WTC11 (cell line): Measurements from ENCODE around the gene NDUFS7.

ENCODE experiments used
- ATF3 ChIP-seq: sonication (generic); formaldehyde crosslinking; conservative IDR thresholded peaks from 2 replicates; pipeline ENCODE4 v1.8.1; 2022; ENCODE audit warnings: mild to moderate bottlenecking, missing genetic modification reagents
- FOXP1 ChIP-seq: sonication (generic); formaldehyde crosslinking; IDR thresholded peaks from 2 replicates; pipeline ENCODE4 v1.8.0; 2022; ENCODE audit warnings: missing genetic modification reagents, mild to moderate bottlenecking, moderate library complexity, borderline replicate concordance
- JUN ChIP-seq: sonication (generic); formaldehyde crosslinking; IDR thresholded peaks from 2 replicates; pipeline ENCODE4 v1.8.0; 2023; ENCODE audit warnings: mild to moderate bottlenecking, missing genetic modification reagents
- USF1 ChIP-seq: sonication (generic); formaldehyde crosslinking; IDR thresholded peaks from 2 replicates; pipeline ENCODE4 v1.8.0; 2022; ENCODE audit warnings: mild to moderate bottlenecking, missing genetic modification reagents
- TF ChIP-seq, protein P1 (sequence below): fragments of 200-600 bp; IDR thresholded peaks from 2 replicates; pipeline ENCODE4 v1.8.0; 2022; ENCODE audit warnings: antibody characterized with exemption
- TF ChIP-seq, protein P2 (sequence below): sonication (generic); formaldehyde crosslinking; IDR thresholded peaks from 2 replicates; pipeline ENCODE4 v1.8.1; 2022; ENCODE audit warnings: low read depth, missing genetic modification reagents, borderline replicate concordance
- TF ChIP-seq, protein P3 (sequence below): sonication (generic); formaldehyde crosslinking; IDR thresholded peaks from 2 replicates; pipeline ENCODE4 v1.8.0; 2022; ENCODE audit warnings: mild to moderate bottlenecking, missing genetic modification reagents
- TF ChIP-seq, protein P4 (sequence below): sonication (generic); formaldehyde crosslinking; IDR thresholded peaks from 2 replicates; pipeline ENCODE4 v1.8.0; 2023; ENCODE audit warnings: missing genetic modification reagents, mild to moderate bottlenecking, borderline replicate concordance

DNA sequence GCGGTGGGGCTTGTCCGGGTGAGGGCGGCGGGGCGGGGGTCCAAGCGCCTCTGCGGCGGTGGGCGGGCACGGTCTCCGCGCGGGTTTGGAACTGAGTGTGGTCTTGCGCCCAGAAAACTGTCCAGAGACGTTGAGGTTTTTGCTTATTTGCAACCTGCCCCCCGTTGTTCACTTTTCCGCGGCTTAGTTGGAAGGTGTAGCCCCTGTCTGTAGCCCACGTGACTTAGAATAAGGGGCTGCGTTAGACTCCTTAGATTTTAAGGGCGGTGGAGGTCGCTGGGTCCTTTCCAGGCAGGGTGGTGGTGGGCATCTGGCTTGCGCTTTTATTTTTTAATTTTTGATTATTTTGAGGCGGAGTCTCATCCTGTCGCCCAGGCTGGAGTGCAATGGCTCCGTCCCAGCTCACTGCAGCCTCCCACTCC is 55.2 kb downstream of the NDUFS7 start:
- TF ChIP-seq, protein P1, sequence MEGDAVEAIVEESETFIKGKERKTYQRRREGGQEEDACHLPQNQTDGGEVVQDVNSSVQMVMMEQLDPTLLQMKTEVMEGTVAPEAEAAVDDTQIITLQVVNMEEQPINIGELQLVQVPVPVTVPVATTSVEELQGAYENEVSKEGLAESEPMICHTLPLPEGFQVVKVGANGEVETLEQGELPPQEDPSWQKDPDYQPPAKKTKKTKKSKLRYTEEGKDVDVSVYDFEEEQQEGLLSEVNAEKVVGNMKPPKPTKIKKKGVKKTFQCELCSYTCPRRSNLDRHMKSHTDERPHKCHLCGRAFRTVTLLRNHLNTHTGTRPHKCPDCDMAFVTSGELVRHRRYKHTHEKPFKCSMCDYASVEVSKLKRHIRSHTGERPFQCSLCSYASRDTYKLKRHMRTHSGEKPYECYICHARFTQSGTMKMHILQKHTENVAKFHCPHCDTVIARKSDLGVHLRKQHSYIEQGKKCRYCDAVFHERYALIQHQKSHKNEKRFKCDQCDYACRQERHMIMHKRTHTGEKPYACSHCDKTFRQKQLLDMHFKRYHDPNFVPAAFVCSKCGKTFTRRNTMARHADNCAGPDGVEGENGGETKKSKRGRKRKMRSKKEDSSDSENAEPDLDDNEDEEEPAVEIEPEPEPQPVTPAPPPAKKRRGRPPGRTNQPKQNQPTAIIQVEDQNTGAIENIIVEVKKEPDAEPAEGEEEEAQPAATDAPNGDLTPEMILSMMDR, result no peak
- TF ChIP-seq USF1, result peak; percentile 58; the same call in 1 of the 2 replicates
- TF ChIP-seq, protein P2, sequence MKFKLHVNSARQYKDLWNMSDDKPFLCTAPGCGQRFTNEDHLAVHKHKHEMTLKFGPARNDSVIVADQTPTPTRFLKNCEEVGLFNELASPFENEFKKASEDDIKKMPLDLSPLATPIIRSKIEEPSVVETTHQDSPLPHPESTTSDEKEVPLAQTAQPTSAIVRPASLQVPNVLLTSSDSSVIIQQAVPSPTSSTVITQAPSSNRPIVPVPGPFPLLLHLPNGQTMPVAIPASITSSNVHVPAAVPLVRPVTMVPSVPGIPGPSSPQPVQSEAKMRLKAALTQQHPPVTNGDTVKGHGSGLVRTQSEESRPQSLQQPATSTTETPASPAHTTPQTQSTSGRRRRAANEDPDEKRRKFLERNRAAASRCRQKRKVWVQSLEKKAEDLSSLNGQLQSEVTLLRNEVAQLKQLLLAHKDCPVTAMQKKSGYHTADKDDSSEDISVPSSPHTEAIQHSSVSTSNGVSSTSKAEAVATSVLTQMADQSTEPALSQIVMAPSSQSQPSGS, result no peak
- TF ChIP-seq JUN (CRISPR knock-in tag), result no peak
- no peak for TF ChIP-seq FOXP1 (CRISPR knock-in tag)
- TF ChIP-seq, protein P3, sequence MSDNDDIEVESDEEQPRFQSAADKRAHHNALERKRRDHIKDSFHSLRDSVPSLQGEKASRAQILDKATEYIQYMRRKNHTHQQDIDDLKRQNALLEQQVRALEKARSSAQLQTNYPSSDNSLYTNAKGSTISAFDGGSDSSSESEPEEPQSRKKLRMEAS (CRISPR knock-in tag), result no peak
- TF ChIP-seq, protein P4, sequence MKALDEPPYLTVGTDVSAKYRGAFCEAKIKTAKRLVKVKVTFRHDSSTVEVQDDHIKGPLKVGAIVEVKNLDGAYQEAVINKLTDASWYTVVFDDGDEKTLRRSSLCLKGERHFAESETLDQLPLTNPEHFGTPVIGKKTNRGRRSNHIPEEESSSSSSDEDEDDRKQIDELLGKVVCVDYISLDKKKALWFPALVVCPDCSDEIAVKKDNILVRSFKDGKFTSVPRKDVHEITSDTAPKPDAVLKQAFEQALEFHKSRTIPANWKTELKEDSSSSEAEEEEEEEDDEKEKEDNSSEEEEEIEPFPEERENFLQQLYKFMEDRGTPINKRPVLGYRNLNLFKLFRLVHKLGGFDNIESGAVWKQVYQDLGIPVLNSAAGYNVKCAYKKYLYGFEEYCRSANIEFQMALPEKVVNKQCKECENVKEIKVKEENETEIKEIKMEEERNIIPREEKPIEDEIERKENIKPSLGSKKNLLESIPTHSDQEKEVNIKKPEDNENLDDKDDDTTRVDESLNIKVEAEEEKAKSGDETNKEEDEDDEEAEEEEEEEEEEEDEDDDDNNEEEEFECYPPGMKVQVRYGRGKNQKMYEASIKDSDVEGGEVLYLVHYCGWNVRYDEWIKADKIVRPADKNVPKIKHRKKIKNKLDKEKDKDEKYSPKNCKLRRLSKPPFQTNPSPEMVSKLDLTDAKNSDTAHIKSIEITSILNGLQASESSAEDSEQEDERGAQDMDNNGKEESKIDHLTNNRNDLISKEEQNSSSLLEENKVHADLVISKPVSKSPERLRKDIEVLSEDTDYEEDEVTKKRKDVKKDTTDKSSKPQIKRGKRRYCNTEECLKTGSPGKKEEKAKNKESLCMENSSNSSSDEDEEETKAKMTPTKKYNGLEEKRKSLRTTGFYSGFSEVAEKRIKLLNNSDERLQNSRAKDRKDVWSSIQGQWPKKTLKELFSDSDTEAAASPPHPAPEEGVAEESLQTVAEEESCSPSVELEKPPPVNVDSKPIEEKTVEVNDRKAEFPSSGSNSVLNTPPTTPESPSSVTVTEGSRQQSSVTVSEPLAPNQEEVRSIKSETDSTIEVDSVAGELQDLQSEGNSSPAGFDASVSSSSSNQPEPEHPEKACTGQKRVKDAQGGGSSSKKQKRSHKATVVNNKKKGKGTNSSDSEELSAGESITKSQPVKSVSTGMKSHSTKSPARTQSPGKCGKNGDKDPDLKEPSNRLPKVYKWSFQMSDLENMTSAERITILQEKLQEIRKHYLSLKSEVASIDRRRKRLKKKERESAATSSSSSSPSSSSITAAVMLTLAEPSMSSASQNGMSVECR (CRISPR knock-in tag), result no peak
- no peak for TF ChIP-seq ATF3 (CRISPR knock-in tag)
